C4-2B (cell line): ENCODE data around the gene NFATC3.

Experiments
- ZFX ChIP-seq: fragments of 450-650 bp; IDR thresholded peaks from 2 replicates; pipeline ENCODE4 v1.6.1; 2017
- TF ChIP-seq, protein P1 (sequence below): fragments of 450-650 bp; conservative IDR thresholded peaks from 2 replicates; pipeline ENCODE4 v1.5.1; 2017; ENCODE audit warnings: mild to moderate bottlenecking

DNA sequence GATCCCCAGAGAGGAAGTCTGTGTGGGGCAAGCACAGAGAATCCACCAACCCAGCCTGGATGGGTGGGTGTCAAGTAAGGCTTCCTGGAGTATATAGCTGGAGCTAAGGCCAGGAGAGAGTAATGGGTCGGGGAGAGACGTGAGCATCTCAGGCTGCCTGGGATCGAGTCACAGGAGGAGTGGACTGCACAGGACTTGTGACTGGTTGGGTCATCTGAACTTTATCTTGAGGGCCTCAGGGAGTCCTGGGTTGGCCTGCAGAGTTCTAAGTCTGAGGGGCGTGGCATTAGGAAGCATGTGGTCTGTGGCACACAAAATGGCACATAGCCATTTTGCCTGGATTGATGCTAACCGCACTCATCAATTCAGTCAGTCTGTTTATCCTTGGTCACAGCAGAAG lies 161.5 kb downstream of the NFATC3 start:
- TF ChIP-seq, protein P1, sequence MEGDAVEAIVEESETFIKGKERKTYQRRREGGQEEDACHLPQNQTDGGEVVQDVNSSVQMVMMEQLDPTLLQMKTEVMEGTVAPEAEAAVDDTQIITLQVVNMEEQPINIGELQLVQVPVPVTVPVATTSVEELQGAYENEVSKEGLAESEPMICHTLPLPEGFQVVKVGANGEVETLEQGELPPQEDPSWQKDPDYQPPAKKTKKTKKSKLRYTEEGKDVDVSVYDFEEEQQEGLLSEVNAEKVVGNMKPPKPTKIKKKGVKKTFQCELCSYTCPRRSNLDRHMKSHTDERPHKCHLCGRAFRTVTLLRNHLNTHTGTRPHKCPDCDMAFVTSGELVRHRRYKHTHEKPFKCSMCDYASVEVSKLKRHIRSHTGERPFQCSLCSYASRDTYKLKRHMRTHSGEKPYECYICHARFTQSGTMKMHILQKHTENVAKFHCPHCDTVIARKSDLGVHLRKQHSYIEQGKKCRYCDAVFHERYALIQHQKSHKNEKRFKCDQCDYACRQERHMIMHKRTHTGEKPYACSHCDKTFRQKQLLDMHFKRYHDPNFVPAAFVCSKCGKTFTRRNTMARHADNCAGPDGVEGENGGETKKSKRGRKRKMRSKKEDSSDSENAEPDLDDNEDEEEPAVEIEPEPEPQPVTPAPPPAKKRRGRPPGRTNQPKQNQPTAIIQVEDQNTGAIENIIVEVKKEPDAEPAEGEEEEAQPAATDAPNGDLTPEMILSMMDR, result no peak
- no peak for TF ChIP-seq ZFX
